ENCODE measurements around the gene OCIAD2.

DNA sequence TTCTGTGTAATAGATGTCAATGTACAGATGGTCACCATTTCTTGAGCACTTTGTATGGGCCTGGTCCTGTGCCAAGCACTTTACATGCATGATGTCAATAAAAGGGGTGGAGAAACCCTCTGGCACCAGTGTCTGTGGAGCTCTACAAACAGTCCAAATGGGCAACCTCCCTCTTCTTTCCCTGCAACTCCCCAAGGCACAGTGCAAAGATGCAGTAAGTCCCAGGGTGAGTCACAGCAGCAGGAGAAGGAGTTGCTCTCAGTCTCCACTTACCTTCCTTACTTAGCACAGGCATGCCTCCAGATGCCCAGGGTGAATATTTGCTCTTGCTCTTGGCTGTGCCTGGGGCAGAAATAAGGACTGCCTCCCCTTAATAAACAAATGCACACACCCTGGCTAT, 4.3 kb downstream of the OCIAD2 start:
- TF ChIP-seq, protein P1, sequence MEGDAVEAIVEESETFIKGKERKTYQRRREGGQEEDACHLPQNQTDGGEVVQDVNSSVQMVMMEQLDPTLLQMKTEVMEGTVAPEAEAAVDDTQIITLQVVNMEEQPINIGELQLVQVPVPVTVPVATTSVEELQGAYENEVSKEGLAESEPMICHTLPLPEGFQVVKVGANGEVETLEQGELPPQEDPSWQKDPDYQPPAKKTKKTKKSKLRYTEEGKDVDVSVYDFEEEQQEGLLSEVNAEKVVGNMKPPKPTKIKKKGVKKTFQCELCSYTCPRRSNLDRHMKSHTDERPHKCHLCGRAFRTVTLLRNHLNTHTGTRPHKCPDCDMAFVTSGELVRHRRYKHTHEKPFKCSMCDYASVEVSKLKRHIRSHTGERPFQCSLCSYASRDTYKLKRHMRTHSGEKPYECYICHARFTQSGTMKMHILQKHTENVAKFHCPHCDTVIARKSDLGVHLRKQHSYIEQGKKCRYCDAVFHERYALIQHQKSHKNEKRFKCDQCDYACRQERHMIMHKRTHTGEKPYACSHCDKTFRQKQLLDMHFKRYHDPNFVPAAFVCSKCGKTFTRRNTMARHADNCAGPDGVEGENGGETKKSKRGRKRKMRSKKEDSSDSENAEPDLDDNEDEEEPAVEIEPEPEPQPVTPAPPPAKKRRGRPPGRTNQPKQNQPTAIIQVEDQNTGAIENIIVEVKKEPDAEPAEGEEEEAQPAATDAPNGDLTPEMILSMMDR (IDR thresholded peaks at IDR 0.05; ENCODE audit: low read depth, low read length), result no peak
- TF ChIP-seq POLR2A (IDR thresholded peaks at IDR 0.05; ENCODE audit: extremely low read depth, insufficient read length) (no peak), MYC (IDR thresholded peaks at IDR 0.05; ENCODE audit: low read depth, low read length) (no peak)
- TF ChIP-seq, protein P2, sequence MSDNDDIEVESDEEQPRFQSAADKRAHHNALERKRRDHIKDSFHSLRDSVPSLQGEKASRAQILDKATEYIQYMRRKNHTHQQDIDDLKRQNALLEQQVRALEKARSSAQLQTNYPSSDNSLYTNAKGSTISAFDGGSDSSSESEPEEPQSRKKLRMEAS (IDR thresholded peaks at IDR 0.05; ENCODE audit: low read depth, low read length), result no peak

Data from NB4 (cell line).